Esophagus mucosa (tissue), 1 donor: ENCODE measurements around the gene GGT1. TPM values are rescaled to one million over a fixed set of nuclear protein-coding genes. Genes with fewer than 3 reads are reported as not detected.
"Not testable (repeated sequence)": the region's sequence is repeated elsewhere in the genome, so short reads cannot be mapped to it uniquely, and the experiment has no call there.

Experiments
- ATAC-seq: fragments of 200-7000 bp; cut with Tn5 transposase; one replicate; pipeline ENCODE4 v1.9.1; 2020
- total RNA-seq: library from RNA; stranded (reverse); gene quantifications from one replicate; pipeline ENCODE4 v1.2.4, GENCODE V29; 2023
- donor health status: DM: yes; HTN: yes; CAD: no.

Gene GGT1
- total RNA-seq, 1 donor from 2014 or later = 2.9 TPM

GRCh38 chr22:24584166-24584790 is 18.7 kb upstream of the GGT1 start:
- no peak for ATAC-seq

- ATAC-seq = no peak
These were observed 18.1 kb upstream of the GGT1 start for GRCh38 chr22:24584871-24585411.

- no peak for ATAC-seq
These were observed 17.5 kb upstream of the GGT1 start for GRCh38 chr22:24585461-24585860.

- ATAC-seq = no peak
These were observed 17.0 kb upstream of the GGT1 start for GRCh38 chr22:24585927-24586546.

- no peak for ATAC-seq
These were observed 15.7 kb upstream of the GGT1 start for GRCh38 chr22:24587251-24587650.

- ATAC-seq = no peak
These were observed 15.0 kb upstream of the GGT1 start for GRCh38 chr22:24587948-24588347.

- ATAC-seq = no peak
These were observed 14.6 kb upstream of the GGT1 start for GRCh38 chr22:24588381-24588756.

- no peak for ATAC-seq
These were observed 14.1 kb upstream of the GGT1 start for GRCh38 chr22:24588757-24589481.

GRCh38 chr22:24589518-24590030 is 13.4 kb upstream of the GGT1 start:
- ATAC-seq = no peak

GRCh38 chr22:24590596-24591173 is 12.3 kb upstream of the GGT1 start:
- no peak for ATAC-seq

GRCh38 chr22:24591286-24591830 is 11.6 kb upstream of the GGT1 start:
- no peak for ATAC-seq

GRCh38 chr22:24592058-24592850 is 10.7 kb upstream of the GGT1 start:
- peak; percentile 1 for ATAC-seq

GRCh38 chr22:24592851-24593558 is 10.0 kb upstream of the GGT1 start, which contains the start of gene LRRC75B:
Gene LRRC75B, minus strand, starts transcription at chr22:24593073. Its CDS starts 34 bp downstream, at chr22:24593039.
- peak; percentile 73 for ATAC-seq

- not testable (repeated sequence) for ATAC-seq
These were observed 9.5 kb upstream of the GGT1 start for GRCh38 chr22:24593559-24593835.

GRCh38 chr22:24593836-24594568 is 9.0 kb upstream of the GGT1 start:
- peak; percentile 63 for ATAC-seq

- peak; percentile 30 for ATAC-seq
These were observed 8.3 kb upstream of the GGT1 start for GRCh38 chr22:24594569-24595120.

- no peak for ATAC-seq
These were observed 7.8 kb upstream of the GGT1 start for GRCh38 chr22:24595228-24595627.

- no peak for ATAC-seq
These were observed 7.1 kb upstream of the GGT1 start for GRCh38 chr22:24595863-24596262.

- not testable (repeated sequence) for ATAC-seq
These were observed 5.9 kb upstream of the GGT1 start for GRCh38 chr22:24597076-24597475.

- peak; percentile 10 for ATAC-seq
These were observed 3.5 kb upstream of the GGT1 start for GRCh38 chr22:24599514-24599913.
